GM20000 (cell line): Measurements from ENCODE around the gene CPEB2.

Experiments
- DNase-seq: peaks from one replicate; pipeline ENCODE4 v3.0.0; 2012; ENCODE audit warnings: low spot score
- TF ChIP-seq, protein P1 (sequence below): IDR thresholded peaks from 2 replicates; pipeline ENCODE4 v1.5.1; 2012; ENCODE audit warnings: mild to moderate bottlenecking, control low read depth; ENCODE audit errors: extremely low read depth, missing control alignments

CPEB2 gene

DNA sequence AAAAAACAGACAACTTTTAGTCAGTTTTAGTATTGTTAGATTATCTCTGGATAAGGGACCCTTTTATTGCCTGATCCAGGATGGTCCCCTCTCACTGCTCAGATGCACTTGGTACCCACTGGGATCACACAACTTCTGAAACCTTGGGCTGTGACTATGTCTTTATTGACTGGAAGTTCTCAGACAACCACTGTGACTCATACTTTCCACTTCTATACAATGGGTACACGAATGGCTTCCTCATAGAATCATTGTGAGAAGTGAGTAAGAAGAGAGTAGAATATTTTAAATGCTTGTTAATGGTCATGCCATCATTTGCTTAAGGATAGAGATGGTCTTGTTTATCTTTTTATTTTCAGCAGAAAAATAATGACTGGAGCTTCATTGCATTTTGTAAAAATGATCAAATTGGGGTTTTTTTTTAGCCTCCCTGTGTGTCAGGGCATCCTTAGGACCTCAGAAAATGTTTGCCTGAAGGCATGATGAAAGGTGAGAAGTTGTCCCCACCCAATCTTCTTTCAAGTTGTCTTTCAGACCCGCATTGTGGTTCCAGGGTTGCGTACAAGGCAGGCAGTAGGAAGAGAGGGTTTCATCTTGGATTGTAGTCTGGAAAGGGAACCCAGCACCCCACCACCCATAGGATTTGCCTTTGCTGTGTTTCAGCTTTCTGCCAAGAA, 115.1 kb downstream of the CPEB2 start:
- TF ChIP-seq, protein P1, sequence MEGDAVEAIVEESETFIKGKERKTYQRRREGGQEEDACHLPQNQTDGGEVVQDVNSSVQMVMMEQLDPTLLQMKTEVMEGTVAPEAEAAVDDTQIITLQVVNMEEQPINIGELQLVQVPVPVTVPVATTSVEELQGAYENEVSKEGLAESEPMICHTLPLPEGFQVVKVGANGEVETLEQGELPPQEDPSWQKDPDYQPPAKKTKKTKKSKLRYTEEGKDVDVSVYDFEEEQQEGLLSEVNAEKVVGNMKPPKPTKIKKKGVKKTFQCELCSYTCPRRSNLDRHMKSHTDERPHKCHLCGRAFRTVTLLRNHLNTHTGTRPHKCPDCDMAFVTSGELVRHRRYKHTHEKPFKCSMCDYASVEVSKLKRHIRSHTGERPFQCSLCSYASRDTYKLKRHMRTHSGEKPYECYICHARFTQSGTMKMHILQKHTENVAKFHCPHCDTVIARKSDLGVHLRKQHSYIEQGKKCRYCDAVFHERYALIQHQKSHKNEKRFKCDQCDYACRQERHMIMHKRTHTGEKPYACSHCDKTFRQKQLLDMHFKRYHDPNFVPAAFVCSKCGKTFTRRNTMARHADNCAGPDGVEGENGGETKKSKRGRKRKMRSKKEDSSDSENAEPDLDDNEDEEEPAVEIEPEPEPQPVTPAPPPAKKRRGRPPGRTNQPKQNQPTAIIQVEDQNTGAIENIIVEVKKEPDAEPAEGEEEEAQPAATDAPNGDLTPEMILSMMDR: no peak

DNA sequence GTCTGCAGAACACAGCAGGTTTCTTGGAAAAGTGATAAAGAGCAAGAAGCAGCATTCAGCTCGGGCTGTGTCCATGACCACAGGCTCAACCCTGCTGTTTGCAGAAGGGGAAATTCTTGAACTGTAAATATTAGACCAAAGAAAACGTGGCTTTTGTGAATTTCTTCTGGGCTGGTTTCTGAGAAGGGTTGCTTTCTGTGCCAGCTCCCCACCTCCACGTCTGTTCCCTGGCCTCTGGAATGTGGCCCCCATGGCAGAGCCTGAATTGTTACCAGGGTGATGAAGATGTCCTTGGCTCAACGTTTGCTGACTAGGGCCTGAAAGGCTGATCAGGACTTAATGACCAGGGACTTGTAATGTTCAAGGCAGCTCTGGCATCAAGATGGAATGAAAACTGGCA, 116.0 kb downstream of the CPEB2 start:
- DNase-seq: no peak
- TF ChIP-seq, protein P1: no peak

More for the DNA sequence above, 115.1 kb downstream of the CPEB2 start:
- no peak for DNase-seq
